HepG2 (cell line): ENCODE measurements around the gene TTC19. TPM values are rescaled to one million over a fixed set of nuclear protein-coding genes. Genes with fewer than 3 reads are reported as not detected.

Experiments used
- ELF3 ChIP-seq: IDR thresholded peaks from 2 replicates; pipeline ENCODE4 v1.6.1; 2016; ENCODE audit warnings: missing genetic modification reagents, missing compliant biosample characterization
- GABPA ChIP-seq, 2 experiments: IDR thresholded peaks; 2 replicates each; pipeline ENCODE4 v1.6.1; 2011 to 2016; ENCODE audit warnings: low read depth in 2 of 2, low read length in 1 of 2, missing biosample characterization in 1 of 2, missing genetic modification characterization in 1 of 2
- HDAC2 ChIP-seq: sonication (generic); formaldehyde crosslinking; IDR thresholded peaks from 2 replicates; pipeline ENCODE4 v1.4.0; 2020; ENCODE audit warnings: missing genetic modification reagents
- MAFG ChIP-seq: sonication (generic); formaldehyde crosslinking; IDR thresholded peaks from 2 replicates; pipeline ENCODE4 v1.5.1; 2020; ENCODE audit warnings: mild to moderate bottlenecking, missing genetic modification reagents
- PHB2 ChIP-seq: fragments of 450-650 bp; IDR thresholded peaks from 2 replicates; pipeline ENCODE4 v1.6.1; 2018; ENCODE audit not compliant: partially characterized antibody
- PITX1 ChIP-seq: sonication (generic); formaldehyde crosslinking; IDR thresholded peaks from 2 replicates; pipeline ENCODE4 v1.5.1; 2020; ENCODE audit warnings: mild to moderate bottlenecking, missing genetic modification reagents
- ZFP36 ChIP-seq: fragments of 150-350 bp; IDR thresholded peaks from 2 replicates; pipeline ENCODE4 v1.6.1; 2018; ENCODE audit warnings: borderline replicate concordance, low read length, low read depth; ENCODE audit not compliant: partially characterized antibody
- ZFP91 ChIP-seq: sonication (generic); formaldehyde crosslinking; IDR thresholded peaks from 2 replicates; pipeline ENCODE4 v1.9.0; 2022; ENCODE audit warnings: missing genetic modification reagents, mild to moderate bottlenecking, borderline replicate concordance
- ZKSCAN1 ChIP-seq: fragments of 150-350 bp; IDR thresholded peaks from 2 replicates; pipeline ENCODE4 v1.6.1; 2014; ENCODE audit warnings: low read length
- ZNF121 ChIP-seq: sonication (generic); formaldehyde crosslinking; IDR thresholded peaks from 2 replicates; pipeline ENCODE4 v1.5.0; 2020; ENCODE audit warnings: mild to moderate bottlenecking, missing genetic modification reagents
- ZNF20 ChIP-seq: sonication (generic); formaldehyde crosslinking; IDR thresholded peaks from 2 replicates; pipeline ENCODE4 v1.4.0; 2020; ENCODE audit warnings: mild to moderate bottlenecking, moderate library complexity, missing genetic modification reagents
- ZNF24 ChIP-seq: fragments of 450-650 bp; IDR thresholded peaks from 2 replicates; pipeline ENCODE4 v1.6.1; 2017; ENCODE audit warnings: antibody characterized with exemption, mild to moderate bottlenecking
- ZNF768 ChIP-seq: sonication (generic); formaldehyde crosslinking; IDR thresholded peaks from 2 replicates; pipeline ENCODE4 v1.4.0; 2020; ENCODE audit warnings: missing genetic modification reagents
- ZSCAN25 ChIP-seq: sonication (generic); formaldehyde crosslinking; IDR thresholded peaks from 2 replicates; pipeline ENCODE4 v1.8.0; 2022; ENCODE audit warnings: mild to moderate bottlenecking, missing genetic modification reagents
- polyA plus RNA-seq, 8 experiments: library from polyadenylated mRNA; depleted of rRNA in 3 of 8; stranded (reverse) in 7 of 8; unstranded in 1 of 8; fragments of >200 nt; fragmentation: Illumina TruSeq in 4 of 8; extraction: Trizol in 4 of 8; gene quantifications; 2 replicates each; pipeline versions ENCODE4 v1.2.1 to v1.2.3, GENCODE V29; 2011 to 2016; ENCODE audit warnings: low read depth in 4 of 8, missing spikeins in 1 of 8, mixed read lengths in 1 of 8; ENCODE audit not compliant: insufficient read depth in 1 of 8
- total RNA-seq, 5 experiments: library from RNA; depleted of rRNA; stranded (reverse); fragments of >200 nt; fragmentation: Illumina TruSeq; extraction: Trizol; gene quantifications; 2 replicates each; pipeline ENCODE4 v1.2.3, GENCODE V29; 2016; ENCODE audit warnings: low read depth in 1 of 5
- TF ChIP-seq, protein P1 (sequence below): sonication (generic); formaldehyde crosslinking; IDR thresholded peaks from one replicate; pipeline ENCODE4 v1.5.1; 2020; ENCODE audit warnings: mild to moderate bottlenecking, missing genetic modification reagents; ENCODE audit errors: not compliant biosample characterization
- TF ChIP-seq, protein P2 (sequence below): IDR thresholded peaks from 2 replicates; pipeline ENCODE4 v1.6.1; 2016; ENCODE audit warnings: mild to moderate bottlenecking, missing biosample characterization, missing genetic modification reagents
- TF ChIP-seq, protein P3 (sequence below): sonication (generic); formaldehyde crosslinking; IDR thresholded peaks from 2 replicates; pipeline ENCODE4 v1.5.1; 2020; ENCODE audit warnings: missing genetic modification reagents, mild to moderate bottlenecking, borderline replicate concordance
- TF ChIP-seq, protein P4 (sequence below): sonication (generic); formaldehyde crosslinking; IDR thresholded peaks from 2 replicates; pipeline ENCODE4 v1.5.0; 2020; ENCODE audit warnings: missing genetic modification reagents

Gene TTC19
- total and polyA plus RNA-seq, 2 of the 13 experiments (the other 11 are each of a cell fraction or from before 2014, with no cell fraction given) = 4.4 to 24.3 TPM

- TF ChIP-seq PHB2 = no peak
- TF ChIP-seq, protein P1, sequence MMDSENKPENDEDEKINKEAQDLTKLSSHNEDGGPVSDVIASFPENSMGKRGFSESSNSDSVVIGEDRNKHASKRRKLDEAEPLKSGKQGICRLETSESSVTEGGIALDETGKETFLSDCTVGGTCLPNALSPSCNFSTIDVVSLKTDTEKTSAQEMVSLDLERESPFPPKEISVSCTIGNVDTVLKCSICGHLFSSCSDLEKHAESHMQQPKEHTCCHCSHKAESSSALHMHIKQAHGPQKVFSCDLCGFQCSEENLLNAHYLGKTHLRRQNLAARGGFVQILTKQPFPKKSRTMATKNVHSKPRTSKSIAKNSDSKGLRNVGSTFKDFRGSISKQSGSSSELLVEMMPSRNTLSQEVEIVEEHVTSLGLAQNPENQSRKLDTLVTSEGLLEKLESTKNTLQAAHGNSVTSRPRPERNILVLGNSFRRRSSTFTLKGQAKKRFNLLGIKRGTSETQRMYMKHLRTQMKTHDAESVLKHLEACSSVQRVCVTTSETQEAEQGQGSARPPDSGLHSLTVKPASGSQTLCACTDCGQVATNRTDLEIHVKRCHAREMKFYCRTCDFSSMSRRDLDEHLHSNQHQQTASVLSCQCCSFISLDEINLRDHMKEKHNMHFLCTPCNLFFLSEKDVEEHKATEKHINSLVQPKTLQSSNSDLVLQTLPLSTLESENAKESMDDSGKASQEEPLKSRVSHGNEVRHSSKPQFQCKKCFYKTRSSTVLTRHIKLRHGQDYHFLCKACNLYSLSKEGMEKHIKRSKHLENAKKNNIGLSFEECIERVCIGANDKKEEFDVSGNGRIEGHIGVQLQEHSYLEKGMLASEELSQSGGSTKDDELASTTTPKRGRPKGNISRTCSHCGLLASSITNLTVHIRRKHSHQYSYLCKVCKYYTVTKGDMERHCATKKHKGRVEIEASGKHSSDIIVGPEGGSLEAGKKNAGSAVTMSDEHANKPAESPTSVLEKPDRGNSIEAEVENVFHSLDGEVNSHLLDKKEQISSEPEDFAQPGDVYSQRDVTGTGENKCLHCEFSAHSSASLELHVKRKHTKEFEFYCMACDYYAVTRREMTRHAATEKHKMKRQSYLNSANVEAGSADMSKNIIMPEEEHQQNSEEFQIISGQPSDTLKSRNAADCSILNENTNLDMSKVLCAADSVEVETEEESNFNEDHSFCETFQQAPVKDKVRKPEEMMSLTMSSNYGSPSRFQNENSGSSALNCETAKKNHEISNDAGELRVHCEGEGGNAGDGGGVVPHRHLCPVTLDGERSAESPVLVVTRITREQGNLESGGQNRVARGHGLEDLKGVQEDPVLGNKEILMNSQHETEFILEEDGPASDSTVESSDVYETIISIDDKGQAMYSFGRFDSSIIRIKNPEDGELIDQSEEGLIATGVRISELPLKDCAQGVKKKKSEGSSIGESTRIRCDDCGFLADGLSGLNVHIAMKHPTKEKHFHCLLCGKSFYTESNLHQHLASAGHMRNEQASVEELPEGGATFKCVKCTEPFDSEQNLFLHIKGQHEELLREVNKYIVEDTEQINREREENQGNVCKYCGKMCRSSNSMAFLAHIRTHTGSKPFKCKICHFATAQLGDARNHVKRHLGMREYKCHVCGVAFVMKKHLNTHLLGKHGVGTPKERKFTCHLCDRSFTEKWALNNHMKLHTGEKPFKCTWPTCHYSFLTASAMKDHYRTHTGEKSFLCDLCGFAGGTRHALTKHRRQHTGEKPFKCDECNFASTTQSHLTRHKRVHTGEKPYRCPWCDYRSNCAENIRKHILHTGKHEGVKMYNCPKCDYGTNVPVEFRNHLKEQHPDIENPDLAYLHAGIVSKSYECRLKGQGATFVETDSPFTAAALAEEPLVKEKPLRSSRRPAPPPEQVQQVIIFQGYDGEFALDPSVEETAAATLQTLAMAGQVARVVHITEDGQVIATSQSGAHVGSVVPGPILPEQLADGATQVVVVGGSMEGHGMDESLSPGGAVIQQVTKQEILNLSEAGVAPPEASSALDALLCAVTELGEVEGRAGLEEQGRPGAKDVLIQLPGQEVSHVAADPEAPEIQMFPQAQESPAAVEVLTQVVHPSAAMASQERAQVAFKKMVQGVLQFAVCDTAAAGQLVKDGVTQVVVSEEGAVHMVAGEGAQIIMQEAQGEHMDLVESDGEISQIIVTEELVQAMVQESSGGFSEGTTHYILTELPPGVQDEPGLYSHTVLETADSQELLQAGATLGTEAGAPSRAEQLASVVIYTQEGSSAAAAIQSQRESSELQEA (CRISPR knock-in tag) = peak; percentile 44
- no peak for TF ChIP-seq ZNF20 (CRISPR knock-in tag)
- peak; percentile 15; the same call in 1 of the 2 replicates for TF ChIP-seq ZNF768 (CRISPR knock-in tag)
- no peak for TF ChIP-seq ZNF121 (CRISPR knock-in tag)
- TF ChIP-seq ZFP36 = no peak
- TF ChIP-seq, protein P2, sequence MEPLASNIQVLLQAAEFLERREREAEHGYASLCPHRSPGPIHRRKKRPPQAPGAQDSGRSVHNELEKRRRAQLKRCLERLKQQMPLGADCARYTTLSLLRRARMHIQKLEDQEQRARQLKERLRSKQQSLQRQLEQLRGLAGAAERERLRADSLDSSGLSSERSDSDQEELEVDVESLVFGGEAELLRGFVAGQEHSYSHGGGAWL (CRISPR knock-in tag) = no peak
- no peak for TF ChIP-seq ZKSCAN1
- TF ChIP-seq, protein P3, sequence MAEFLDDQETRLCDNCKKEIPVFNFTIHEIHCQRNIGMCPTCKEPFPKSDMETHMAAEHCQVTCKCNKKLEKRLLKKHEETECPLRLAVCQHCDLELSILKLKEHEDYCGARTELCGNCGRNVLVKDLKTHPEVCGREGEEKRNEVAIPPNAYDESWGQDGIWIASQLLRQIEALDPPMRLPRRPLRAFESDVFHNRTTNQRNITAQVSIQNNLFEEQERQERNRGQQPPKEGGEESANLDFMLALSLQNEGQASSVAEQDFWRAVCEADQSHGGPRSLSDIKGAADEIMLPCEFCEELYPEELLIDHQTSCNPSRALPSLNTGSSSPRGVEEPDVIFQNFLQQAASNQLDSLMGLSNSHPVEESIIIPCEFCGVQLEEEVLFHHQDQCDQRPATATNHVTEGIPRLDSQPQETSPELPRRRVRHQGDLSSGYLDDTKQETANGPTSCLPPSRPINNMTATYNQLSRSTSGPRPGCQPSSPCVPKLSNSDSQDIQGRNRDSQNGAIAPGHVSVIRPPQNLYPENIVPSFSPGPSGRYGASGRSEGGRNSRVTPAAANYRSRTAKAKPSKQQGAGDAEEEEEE = no peak
- no peak for TF ChIP-seq ZNF24
- peak; percentile 21; the same call in 1 of the 2 replicates for TF ChIP-seq PITX1
- TF ChIP-seq GABPA (IDR thresholded peaks at IDR 0.05; ENCODE audit: low read depth, low read length) = no peak
- TF ChIP-seq GABPA (CRISPR knock-in tag; IDR thresholded peaks at IDR 0.05; ENCODE audit: low read depth) = peak; percentile 25; the same call in 1 of the 2 replicates
- TF ChIP-seq, protein P4, sequence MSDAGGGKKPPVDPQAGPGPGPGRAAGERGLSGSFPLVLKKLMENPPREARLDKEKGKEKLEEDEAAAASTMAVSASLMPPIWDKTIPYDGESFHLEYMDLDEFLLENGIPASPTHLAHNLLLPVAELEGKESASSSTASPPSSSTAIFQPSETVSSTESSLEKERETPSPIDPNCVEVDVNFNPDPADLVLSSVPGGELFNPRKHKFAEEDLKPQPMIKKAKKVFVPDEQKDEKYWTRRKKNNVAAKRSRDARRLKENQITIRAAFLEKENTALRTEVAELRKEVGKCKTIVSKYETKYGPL (CRISPR knock-in tag) = no peak
- TF ChIP-seq ZFP91 (CRISPR knock-in tag) = 0 out of 2 replicates have a peak, but pooled peaks have one; percentile 25
- no peak for TF ChIP-seq MAFG (CRISPR knock-in tag)
- TF ChIP-seq ELF3 (CRISPR knock-in tag) = peak; percentile 49; the same call in 1 of the 2 replicates
- no peak for TF ChIP-seq ZSCAN25
- TF ChIP-seq HDAC2 (CRISPR knock-in tag) = 0 out of 2 replicates have a peak, but pooled peaks have one; percentile 2
Measured at GRCh38 chr17:15966879-15967248, 32.8 kb upstream of the TTC19 start (continued).
